Upper lobe of left lung (tissue), 4 donors: ENCODE results near the gene TCEAL8.

ENCODE experiments used
- POLR2A ChIP-seq, 4 donors: fragments of 450-650 bp; IDR thresholded peaks; one replicate each; pipeline ENCODE4 v1.5.1; 2016 to 2017; ENCODE audit warnings: antibody characterized with exemption in 4 of 4, mild to moderate bottlenecking in 2 of 4
- POLR2AphosphoS5 ChIP-seq, 2 donors: sonication (generic); formaldehyde crosslinking; IDR thresholded peaks; one replicate each; pipeline ENCODE4 v1.5.1; 2017; ENCODE audit warnings: antibody characterized with exemption in 2 of 2
- TF ChIP-seq, protein P1 (sequence below), 6 experiments: fragments of 450-650 bp in 4 of 6; fragments of 200-600 bp in 2 of 6; sonication (generic) in 2 of 6; IDR thresholded peaks; one replicate each; pipeline ENCODE4 v1.5.1; 2016 to 2019; ENCODE audit warnings: antibody characterized with exemption in 6 of 6

DNA sequence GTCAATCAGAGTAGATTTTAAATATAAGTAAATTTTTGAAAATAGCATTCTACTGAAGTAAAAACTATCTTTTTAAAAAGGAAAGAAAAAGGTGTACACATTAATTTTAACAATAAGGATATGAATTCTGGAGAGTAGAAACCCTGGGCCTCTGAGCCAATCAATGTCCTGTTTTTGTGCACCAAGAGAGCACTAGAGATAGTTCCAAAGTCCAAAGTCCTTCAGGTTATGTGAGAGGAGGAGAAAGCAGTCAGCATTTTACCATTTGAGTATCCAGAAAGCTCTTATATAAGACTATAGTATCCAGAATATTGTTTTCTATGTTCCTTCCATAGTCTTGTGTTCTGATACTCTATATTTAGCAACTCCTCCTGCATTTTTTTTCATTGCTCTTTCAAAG lies 3.3 kb upstream of the TCEAL8 start:
- TF ChIP-seq, protein P1, sequence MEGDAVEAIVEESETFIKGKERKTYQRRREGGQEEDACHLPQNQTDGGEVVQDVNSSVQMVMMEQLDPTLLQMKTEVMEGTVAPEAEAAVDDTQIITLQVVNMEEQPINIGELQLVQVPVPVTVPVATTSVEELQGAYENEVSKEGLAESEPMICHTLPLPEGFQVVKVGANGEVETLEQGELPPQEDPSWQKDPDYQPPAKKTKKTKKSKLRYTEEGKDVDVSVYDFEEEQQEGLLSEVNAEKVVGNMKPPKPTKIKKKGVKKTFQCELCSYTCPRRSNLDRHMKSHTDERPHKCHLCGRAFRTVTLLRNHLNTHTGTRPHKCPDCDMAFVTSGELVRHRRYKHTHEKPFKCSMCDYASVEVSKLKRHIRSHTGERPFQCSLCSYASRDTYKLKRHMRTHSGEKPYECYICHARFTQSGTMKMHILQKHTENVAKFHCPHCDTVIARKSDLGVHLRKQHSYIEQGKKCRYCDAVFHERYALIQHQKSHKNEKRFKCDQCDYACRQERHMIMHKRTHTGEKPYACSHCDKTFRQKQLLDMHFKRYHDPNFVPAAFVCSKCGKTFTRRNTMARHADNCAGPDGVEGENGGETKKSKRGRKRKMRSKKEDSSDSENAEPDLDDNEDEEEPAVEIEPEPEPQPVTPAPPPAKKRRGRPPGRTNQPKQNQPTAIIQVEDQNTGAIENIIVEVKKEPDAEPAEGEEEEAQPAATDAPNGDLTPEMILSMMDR (IDR thresholded peaks at IDR 0.05): no peak
- TF ChIP-seq POLR2AphosphoS5 (IDR thresholded peaks at IDR 0.05): no peak
- TF ChIP-seq POLR2A (IDR thresholded peaks at IDR 0.05): no peak
